Activated naive CD8-positive, alpha-beta T cell treated with anti-CD3 and anti-CD28 coated beads, Interleukin-2, amount 50 U/mL, for 24 hours (primary cell): ENCODE measurements around the gene SIK3.
"Not testable (repeated sequence)": the region's sequence is repeated elsewhere in the genome, so short reads cannot be mapped to it uniquely, and the experiment has no call there.

Experiments
- ATAC-seq: fragments of 150-1000 bp; cut with Tn5 transposase; one replicate; pipeline ENCODE4 v1.10.0; 2021
- DNase-seq: peaks from one replicate; pipeline ENCODE4 v3.0.0; 2021
- H3K27ac Mint-ChIP-seq: one replicate; pipeline ENCODE4 v1.8.0; 2021; ENCODE audit warnings: mild to moderate bottlenecking, mixed read lengths
- H3K27me3 Mint-ChIP-seq: one replicate; pipeline ENCODE4 v1.8.0; 2021; ENCODE audit warnings: mixed read lengths
- H3K36me3 Mint-ChIP-seq: one replicate; pipeline ENCODE4 v1.8.0; 2021; ENCODE audit warnings: low read depth, mixed read lengths
- H3K4me1 Mint-ChIP-seq: one replicate; pipeline ENCODE4 v1.8.0; 2021; ENCODE audit warnings: mixed read lengths
- H3K4me3 Mint-ChIP-seq: one replicate; pipeline ENCODE4 v1.8.0; 2021; ENCODE audit warnings: mild to moderate bottlenecking, moderate library complexity, mixed read lengths
- H3K9me3 Mint-ChIP-seq: one replicate; pipeline ENCODE4 v1.8.0; 2021; ENCODE audit warnings: mixed read lengths

The SIK3 gene

DNA sequence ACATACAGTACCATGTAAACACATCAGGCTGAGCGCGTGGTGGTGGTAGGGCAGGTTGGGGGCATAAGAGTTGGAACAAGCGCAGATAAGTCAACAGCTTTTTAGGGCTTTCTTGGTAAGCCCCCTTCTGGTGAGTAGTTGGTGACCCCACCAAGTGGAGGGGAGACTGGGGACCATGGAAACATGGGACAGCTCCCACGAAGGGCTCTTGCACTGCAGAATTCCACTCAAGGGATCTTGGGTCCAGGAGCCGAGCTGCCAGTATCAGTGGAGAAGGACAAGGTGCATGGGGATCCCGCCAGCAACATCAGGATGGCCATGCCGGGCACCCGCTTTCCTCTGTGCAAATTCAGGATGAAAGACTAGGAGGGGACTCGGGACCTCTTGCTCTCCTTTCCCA is 254.6 kb downstream of the SIK3 start:
- H3K9me3 Mint-ChIP-seq = no peaks in the 10 kb centered on the region
- DNase-seq = no peak
- no peaks in the 10 kb centered on the region for H3K27me3 Mint-ChIP-seq
- no peaks in the 10 kb centered on the region for H3K4me1 Mint-ChIP-seq
- ATAC-seq = no peak
- H3K4me3 Mint-ChIP-seq = no peak overlapping the region
- H3K36me3 Mint-ChIP-seq = peaks cover 16% of the 10 kb centered on the region
- H3K27ac Mint-ChIP-seq = no peak overlapping the region

DNA sequence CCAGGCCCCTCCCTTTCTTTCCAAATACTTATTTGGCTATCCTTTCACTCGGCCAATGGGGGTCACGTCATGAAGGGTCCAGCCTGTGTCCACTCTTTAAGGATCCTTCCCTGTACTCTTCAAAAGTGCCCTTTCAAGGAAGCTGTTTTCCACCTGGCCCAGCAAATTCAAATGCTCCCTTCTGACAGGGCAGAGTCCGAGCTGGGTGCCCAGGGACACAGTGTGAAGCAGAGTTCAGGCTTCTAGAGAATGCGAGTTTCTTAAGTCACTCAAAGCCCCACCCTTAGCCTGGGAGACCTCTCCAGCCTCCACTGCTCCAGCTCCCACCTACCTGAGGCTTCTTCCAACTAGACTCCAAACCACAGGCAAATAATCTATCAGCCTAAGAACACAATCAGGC is 255.3 kb downstream of the SIK3 start:
- ATAC-seq (no peak), DNase-seq (no peak)
- Mint-ChIP-seq H3K27ac (no peak overlapping the region), H3K9me3 (no peaks in the 10 kb centered on the region), H3K27me3 (no peaks in the 10 kb centered on the region), H3K4me3 (no peak overlapping the region), H3K4me1 (no peaks in the 10 kb centered on the region), H3K36me3 (peaks cover 16% of the 10 kb centered on the region)

DNA sequence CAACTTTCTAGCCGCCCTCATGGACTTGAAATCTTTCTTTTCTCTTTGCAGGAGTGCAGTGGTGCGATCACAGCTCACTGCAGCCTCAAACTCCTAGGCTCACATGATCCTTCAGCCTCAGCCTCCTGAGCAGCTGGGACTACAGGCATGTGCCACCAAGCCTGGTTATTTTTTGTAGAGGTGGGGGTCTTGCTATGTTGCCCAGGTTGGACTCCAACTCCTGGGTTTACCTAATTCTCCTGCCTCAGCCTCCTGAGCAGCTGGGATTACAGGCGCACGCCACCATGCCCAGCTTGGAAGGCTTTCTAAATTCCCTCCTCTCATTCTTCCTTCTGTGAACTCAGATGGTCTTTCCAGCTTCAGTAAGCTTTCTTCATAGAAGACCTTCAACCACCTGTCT is 256.1 kb downstream of the SIK3 start:
- no peak overlapping the region for H3K27ac Mint-ChIP-seq

DNA sequence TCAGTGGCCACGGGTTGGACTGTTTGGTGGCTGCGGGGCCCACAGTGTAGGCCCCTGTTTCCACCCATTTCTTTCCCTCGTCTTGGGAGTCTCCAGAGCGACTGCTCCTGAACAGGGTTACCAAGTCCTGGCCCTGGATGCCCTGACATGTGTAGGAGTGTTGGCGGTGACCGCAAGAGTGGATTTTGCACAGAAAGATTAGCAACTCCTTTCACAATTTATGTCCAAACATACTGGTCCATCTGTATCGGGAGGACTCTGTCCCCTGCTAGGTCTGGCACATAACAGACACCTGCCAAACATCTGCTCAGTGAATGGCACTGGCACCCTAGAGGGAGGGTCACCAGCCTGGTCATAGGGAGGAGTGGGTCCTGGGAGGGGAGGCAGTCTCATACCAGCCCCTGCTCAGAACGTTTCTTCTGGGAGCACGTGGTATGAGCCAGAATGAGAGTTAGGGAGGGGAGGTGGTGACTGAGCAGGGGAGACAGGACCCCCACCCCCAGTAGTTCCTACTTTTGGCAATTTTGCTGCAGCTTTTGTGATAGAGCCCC is 257.4 kb downstream of the SIK3 start:
- no peak overlapping the region for H3K27ac Mint-ChIP-seq
- H3K4me1 Mint-ChIP-seq = peaks cover 5% of the 10 kb centered on the region
- no peaks in the 10 kb centered on the region for H3K9me3 Mint-ChIP-seq
- H3K27me3 Mint-ChIP-seq = no peaks in the 10 kb centered on the region
- H3K4me3 Mint-ChIP-seq = no peak overlapping the region
- ATAC-seq (no peak), DNase-seq (no peak)
- peaks cover 8% of the 10 kb centered on the region for H3K36me3 Mint-ChIP-seq

More for the DNA sequence above, 256.1 kb downstream of the SIK3 start:
- H3K4me1 Mint-ChIP-seq = no peaks in the 10 kb centered on the region
- H3K9me3 Mint-ChIP-seq = no peaks in the 10 kb centered on the region
- H3K27me3 Mint-ChIP-seq = no peaks in the 10 kb centered on the region
- no peak for ATAC-seq
- no peak for DNase-seq
- H3K36me3 Mint-ChIP-seq = peaks cover 13% of the 10 kb centered on the region
- no peak overlapping the region for H3K4me3 Mint-ChIP-seq

DNA sequence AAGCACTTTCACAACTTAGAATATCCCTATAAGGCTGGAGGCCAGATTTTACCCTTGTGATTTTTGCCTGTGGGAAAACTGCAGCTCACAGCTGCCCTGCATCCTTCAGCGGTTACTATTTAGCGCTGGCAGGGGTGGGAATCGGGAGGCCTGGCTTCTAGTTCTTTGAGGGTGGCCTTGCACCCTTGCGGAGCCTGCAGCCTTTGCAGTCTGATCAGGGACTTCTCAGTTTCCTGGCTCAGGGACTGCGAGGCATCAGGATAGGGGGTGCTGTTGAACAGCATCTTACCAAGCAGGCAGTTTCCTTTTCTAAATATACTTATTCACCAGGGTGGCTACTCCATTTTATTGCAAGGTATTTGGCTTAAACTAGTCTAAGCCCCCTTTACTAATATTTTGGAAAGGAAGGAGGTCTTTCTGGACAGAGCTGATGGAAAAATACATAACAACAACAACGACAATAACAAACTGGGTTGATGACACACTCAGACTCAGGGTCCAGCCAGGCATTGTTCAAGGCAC is 257.9 kb downstream of the SIK3 start:
- no peaks in the 10 kb centered on the region for H3K9me3 Mint-ChIP-seq
- DNase-seq (no peak), ATAC-seq (no peak)
- H3K27me3 Mint-ChIP-seq = no peaks in the 10 kb centered on the region
- H3K27ac Mint-ChIP-seq = no peak overlapping the region
- no peak overlapping the region for H3K4me3 Mint-ChIP-seq
- peaks cover 9% of the 10 kb centered on the region for H3K4me1 Mint-ChIP-seq
- H3K36me3 Mint-ChIP-seq = peaks cover 5% of the 10 kb centered on the region

DNA sequence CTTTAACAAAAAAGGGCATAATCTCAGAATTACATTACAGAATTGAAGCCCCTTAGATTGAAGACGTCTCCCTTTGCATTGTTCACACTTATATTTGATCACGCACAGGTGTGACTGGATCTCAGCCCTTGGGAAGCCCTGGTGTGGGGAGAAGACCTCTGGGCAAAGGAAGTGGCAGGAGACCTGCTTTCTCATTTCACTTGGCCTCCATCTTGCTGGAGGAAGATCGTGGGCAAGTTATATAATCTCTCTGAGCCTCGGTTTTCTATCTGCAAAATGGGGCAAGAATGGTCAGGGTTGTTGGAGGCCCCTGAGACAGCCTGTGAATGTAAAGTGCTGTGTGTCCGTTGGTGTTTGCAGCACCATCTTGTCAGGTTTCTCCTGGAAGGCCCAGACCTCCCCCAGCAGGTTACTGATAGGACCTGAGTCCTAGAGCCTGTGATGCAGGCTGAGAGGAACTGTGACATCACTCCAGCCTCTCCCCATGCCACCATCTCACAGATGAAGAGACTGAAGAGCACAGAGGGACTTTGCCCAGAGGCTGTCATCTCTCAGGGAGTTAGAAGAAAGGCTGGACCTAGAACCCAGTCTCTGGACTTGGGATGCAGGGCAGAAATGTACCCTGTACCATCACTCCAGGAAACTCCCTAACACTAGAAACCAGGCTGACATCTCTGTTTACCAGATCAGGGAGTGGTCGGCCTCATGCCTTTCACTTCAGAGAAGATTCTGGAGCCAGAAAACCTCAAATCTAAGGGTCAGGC is 259.7 kb downstream of the SIK3 start:
- Mint-ChIP-seq H3K27ac (no peak overlapping the region), H3K4me1 (peaks cover 13% of the 10 kb centered on the region), H3K27me3 (peaks cover 5% of the 10 kb centered on the region), H3K36me3 (peaks cover 1% of the 10 kb centered on the region), H3K4me3 (no peak overlapping the region), H3K9me3 (no peaks in the 10 kb centered on the region)
- no peak for ATAC-seq
- no peak for DNase-seq

DNA sequence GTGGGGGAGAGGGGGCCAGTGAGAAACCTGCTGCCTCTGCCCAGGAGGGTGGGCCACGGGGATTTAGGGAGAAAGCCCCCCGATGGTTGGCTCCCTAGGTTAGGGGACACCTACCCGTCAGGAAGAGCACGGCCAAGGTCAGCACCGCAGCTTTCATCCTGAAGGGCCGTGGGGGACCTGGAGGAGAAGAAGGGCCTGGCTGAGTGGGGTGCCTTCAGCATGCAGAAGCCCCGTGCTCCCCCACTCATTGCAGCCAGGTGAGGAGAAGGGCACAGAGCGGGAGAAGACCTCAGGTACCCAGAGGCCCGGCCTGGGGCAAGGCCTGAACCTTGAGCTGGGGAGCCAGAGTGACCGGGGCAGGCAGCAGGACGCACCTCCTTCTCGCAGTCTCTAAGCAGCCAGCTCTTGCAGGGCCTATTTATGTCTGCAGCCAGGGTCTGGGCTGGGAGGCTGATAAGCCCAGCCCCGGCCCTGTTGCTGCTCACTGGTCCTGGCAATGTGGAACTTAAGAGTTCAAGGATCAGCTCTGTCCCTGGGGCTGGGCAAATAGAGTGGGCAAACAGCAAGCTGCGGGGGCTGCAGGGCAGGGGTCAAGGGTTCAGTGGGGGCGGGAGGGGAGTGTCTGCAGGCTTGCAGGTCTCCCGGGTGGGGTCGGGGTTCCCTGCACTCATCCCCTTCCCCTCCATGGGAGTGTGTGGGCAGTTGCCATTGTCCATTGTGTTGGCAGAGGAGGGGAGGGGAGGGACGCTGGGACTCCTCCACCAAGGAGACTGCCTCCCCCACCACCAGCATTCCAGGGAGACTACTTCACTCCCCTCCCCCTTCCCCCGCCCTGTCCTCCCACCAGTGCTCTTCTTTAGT is 260.8 kb downstream of the SIK3 start, which contains the start of gene APOA1:
TSS of gene APOA1 (minus strand) at position 392 of the 861 bp plus-strand sequence. CDS start at position 157, 235 bp downstream.
- H3K36me3 Mint-ChIP-seq = no peaks in the 10 kb centered on the region
- no peak within 1 kb of the TSS for H3K27ac Mint-ChIP-seq
- H3K4me1 Mint-ChIP-seq = peaks cover 13% of the 10 kb centered on the region
- H3K9me3 Mint-ChIP-seq = no peaks in the 10 kb centered on the region
- DNase-seq (no peak), ATAC-seq (no peak)
- H3K27me3 Mint-ChIP-seq = peaks cover 5% of the 10 kb centered on the region
- H3K4me3 Mint-ChIP-seq = no peak within 1 kb of the TSS

DNA sequence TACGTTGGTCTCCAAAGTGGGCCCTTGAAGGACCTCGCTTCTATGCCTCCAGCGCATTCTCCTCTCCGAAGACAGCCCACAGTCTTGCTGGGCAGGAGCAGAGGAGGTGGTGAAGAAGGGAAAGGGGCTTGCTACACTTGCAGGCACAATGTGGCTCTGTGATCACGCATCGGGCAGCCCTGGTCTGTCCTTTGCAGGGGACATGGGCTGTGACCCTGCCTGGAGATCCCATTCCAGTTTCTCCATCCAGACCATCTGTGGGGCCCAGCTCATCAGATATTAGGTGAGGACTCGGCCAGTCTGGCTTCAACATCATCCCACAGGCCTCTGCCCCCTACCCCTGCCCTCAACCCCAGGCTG is 261.6 kb downstream of the SIK3 start:
- no peaks in the 10 kb centered on the region for H3K36me3 Mint-ChIP-seq
- H3K9me3 Mint-ChIP-seq = no peaks in the 10 kb centered on the region
- ATAC-seq (no peak), DNase-seq (no peak)
- H3K4me1 Mint-ChIP-seq = peaks cover 13% of the 10 kb centered on the region
- H3K27me3 Mint-ChIP-seq = peaks cover 5% of the 10 kb centered on the region
- no peak overlapping the region for H3K27ac Mint-ChIP-seq
- no peak overlapping the region for H3K4me3 Mint-ChIP-seq

DNA sequence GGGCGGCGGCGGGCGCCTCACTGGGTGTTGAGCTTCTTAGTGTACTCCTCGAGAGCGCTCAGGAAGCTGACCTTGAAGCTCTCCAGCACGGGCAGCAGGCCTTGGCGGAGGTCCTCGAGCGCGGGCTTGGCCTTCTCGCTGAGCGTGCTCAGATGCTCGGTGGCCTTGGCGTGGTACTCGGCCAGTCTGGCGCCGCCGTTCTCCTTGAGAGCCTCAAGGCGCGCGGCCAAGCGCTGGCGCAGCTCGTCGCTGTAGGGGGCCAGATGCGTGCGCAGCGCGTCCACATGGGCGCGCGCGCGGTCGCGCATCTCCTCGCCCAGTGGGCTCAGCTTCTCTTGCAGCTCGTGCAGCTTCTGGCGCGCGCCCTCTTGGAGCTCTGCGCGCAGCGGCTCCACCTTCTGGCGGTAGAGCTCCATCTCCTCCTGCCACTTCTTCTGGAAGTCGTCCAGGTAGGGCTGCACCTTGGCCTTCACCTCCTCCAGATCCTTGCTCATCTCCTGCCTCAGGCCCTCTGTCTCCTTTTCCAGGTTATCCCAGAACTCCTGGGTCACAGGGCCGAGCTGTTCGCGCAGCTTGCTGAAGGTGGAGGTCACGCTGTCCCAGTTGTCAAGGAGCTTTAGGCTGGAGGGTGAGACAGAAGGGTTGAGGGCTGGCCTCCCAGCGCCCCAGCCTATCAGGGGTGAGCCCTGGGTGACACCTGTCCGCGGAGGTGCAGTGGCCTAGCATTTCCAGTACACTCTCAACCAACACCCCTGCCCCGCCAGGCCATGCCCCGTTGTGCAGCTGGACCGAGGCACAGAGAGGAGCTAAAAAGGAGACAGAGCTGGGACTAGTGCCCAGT is 262.2 kb downstream of the SIK3 start:
- DNase-seq = peak; percentile 81
- Mint-ChIP-seq H3K9me3 (no peaks in the 10 kb centered on the region), H3K27ac (no peak overlapping the region), H3K27me3 (peaks cover 5% of the 10 kb centered on the region), H3K4me3 (peak overlapping the region; percentile 63), H3K4me1 (peaks cover 13% of the 10 kb centered on the region), H3K36me3 (no peaks in the 10 kb centered on the region)
- ATAC-seq = peak; percentile 91

DNA sequence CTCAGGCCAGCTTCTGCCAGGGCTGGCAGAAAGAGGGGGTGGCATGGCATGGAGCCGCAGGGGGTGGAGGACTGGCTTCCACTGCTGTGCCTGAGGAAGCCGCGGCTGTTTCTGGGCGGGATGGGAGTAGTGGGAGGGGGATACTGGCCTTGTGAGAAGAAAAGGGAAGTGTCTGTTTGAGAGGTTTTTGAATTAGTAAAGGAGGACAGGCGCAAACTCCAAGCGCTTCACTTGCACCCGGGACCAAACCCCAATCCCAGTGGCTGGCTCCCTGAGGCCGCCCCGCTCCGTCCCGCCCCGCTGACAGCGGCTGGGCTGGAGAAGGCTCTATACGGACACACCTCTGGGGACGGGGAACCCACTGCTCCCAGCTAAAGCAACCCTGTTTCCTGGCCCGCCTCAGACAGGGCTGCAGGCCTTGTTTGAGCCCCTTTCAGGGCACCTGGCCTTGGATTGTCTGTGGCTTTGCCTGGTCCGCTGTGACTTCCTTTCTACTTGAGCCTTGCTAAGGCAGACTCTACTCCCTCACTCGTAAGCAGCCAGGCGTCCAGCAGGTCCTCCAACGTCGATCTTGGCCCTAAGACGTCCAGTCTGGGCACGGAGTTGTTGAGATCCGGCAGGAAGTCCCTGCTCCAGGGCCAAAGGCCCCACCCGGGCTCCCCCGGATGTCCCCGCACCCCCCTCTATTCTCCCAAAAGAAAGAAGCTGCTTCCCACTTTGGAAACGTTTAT is 263.0 kb downstream of the SIK3 start:
- DNase-seq (no peak), ATAC-seq (no peak)
- Mint-ChIP-seq H3K4me1 (peaks cover 13% of the 10 kb centered on the region), H3K4me3 (peak overlapping the region; percentile 63), H3K9me3 (no peaks in the 10 kb centered on the region), H3K27me3 (peaks cover 5% of the 10 kb centered on the region), H3K36me3 (no peaks in the 10 kb centered on the region), H3K27ac (no peak overlapping the region)

DNA sequence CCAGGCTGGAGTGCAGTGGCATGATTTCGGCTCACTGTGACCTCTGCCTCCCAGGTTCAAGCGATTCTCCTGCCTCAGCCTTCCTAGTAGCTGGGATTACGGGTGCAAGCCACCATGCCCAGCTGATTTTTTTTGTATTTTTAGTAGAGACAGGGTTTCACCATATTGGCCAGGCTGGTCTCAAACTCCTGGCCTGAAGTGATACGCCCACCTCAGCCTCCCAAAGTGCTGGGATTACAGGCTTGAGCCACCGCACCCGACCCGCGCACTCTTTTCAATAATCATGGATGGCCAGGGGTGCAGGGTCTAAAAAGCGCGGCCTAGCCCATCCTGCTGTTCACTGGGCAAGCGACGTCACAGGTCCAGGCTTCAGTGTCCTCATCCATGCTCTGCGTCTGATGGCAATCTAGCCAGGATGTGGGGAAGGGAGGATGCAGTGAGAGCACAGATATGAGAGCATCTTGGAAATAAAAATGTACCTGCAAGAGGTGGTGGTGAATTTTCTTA is 263.6 kb downstream of the SIK3 start:
- H3K4me3 Mint-ChIP-seq = peak overlapping the region; percentile 34
- not testable (repeated sequence) for H3K9me3 Mint-ChIP-seq, DNase-seq, H3K27me3 Mint-ChIP-seq, H3K36me3 Mint-ChIP-seq, ATAC-seq, H3K27ac Mint-ChIP-seq
- peaks cover 13% of the 10 kb centered on the region for H3K4me1 Mint-ChIP-seq

DNA sequence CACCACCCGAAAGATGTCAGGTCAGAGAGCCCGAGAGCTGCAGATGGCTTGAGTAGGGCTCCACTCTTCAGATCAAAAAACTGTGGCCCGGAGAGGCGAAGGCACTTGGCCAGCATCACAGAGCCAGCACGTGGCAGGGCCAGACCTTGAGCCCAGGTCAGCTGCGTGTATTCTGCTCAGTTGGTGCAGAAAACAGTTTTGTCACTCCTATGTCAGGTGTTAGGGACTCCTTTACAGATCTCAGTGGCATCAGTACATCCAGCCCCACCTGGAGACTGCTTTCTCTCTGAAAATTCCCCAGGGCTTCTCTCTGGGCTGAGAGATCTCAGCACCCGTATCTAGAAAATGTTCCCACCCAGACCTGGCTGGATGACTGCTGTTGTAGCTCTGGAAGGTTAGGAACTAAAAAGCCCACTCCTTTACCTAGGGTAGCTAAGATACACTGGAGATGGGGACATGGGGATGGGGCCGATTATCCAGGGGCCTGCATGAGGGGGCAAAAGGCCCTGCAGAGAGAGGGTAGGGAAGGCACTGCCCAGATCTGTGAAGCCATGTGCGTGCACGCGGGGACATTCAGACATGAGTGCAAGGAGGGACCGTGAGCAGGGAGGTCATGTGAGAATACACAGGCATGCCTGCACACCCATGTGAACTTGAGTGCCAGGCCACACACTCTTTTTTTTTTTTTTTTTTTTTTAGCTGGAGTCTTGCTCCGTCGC is 264.3 kb downstream of the SIK3 start:
- Mint-ChIP-seq H3K27ac (no peak overlapping the region), H3K9me3 (no peaks in the 10 kb centered on the region), H3K4me1 (peaks cover 13% of the 10 kb centered on the region), H3K27me3 (peaks cover 5% of the 10 kb centered on the region), H3K4me3 (no peak overlapping the region), H3K36me3 (no peaks in the 10 kb centered on the region)
- DNase-seq (no peak), ATAC-seq (no peak)

DNA sequence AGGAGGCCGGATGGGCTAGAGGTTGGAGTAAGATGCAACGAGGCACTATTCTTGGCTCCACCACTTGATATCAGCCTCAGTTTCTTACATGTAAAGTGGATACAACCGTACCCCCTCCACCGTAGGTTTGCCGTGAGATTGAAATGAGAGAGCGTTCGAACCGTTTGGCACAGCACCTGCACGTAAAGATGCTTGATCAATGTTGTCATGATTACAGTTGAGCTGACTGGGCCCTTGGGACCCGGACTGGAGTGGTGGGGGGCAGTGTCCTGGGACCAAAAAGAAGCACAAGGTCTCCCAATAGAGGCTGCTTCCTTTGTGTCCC is 264.8 kb downstream of the SIK3 start:
- no peak for DNase-seq
- ATAC-seq = no peak
- H3K4me1 Mint-ChIP-seq = peaks cover 13% of the 10 kb centered on the region
- H3K4me3 Mint-ChIP-seq = no peak overlapping the region
- peaks cover 5% of the 10 kb centered on the region for H3K27me3 Mint-ChIP-seq
- no peaks in the 10 kb centered on the region for H3K9me3 Mint-ChIP-seq
- H3K27ac Mint-ChIP-seq = no peak overlapping the region
- H3K36me3 Mint-ChIP-seq = no peaks in the 10 kb centered on the region
